K562 (cell line): Measurements from ENCODE around the gene MEGF9. TPM values are rescaled to one million over a fixed set of nuclear protein-coding genes. Genes with fewer than 3 reads are reported as not detected.

Experiments used
- ASH1L ChIP-seq: fragments of 450-650 bp; IDR thresholded peaks from 2 replicates; pipeline ENCODE4 v1.6.1; 2018; ENCODE audit warnings: borderline replicate concordance, mild to moderate bottlenecking, low read depth; ENCODE audit not compliant: partially characterized antibody
- ATF3 ChIP-seq, 2 experiments: fragments of 450-650 bp in 1 of 2; sonication (generic) in 1 of 2; formaldehyde crosslinking in 1 of 2; IDR thresholded peaks in 1 of 2; conservative IDR thresholded peaks in 1 of 2; 2 replicates each; pipeline versions ENCODE4 v1.6.1 to v1.8.1; 2016 to 2023; ENCODE audit warnings: mild to moderate bottlenecking in 2 of 2, moderate library complexity in 2 of 2, inconsistent platforms in 1 of 2, missing genetic modification reagents in 1 of 2
- CBFA2T3 ChIP-seq: fragments of 450-650 bp; IDR thresholded peaks from 2 replicates; pipeline ENCODE4 v1.6.1; 2017
- CEBPZ ChIP-seq: fragments of 150-350 bp; IDR thresholded peaks from 2 replicates; pipeline ENCODE4 v1.6.1; 2014; ENCODE audit warnings: low read depth, mild to moderate bottlenecking, low read length, borderline replicate concordance
- FOSL1 ChIP-seq: fragments of 200-800 bp; sonication (Bioruptor generic); conservative IDR thresholded peaks from 2 replicates; pipeline ENCODE4 v1.6.1; 2016; ENCODE audit warnings: missing genetic modification characterization, missing compliant biosample characterization
- JUN ChIP-seq, 2 experiments: sonication (generic) in 1 of 2; formaldehyde crosslinking in 1 of 2; IDR thresholded peaks; 2 replicates each; pipeline versions ENCODE4 v1.6.1 to v1.8.0; 2012 to 2022; ENCODE audit warnings: borderline replicate concordance in 2 of 2, mild to moderate bottlenecking in 2 of 2, improper control_type of control experiment in 1 of 2, low read depth in 1 of 2, low read length in 1 of 2, missing genetic modification reagents in 1 of 2
- KDM4B ChIP-seq, 2 experiments: fragments of 450-650 bp in 1 of 2; sonication (generic) in 1 of 2; IDR thresholded peaks; 2 replicates each; pipeline ENCODE4 v1.6.1; 2016 to 2017; ENCODE audit warnings: borderline replicate concordance in 2 of 2, antibody characterized with exemption in 1 of 2, low read depth in 1 of 2, mild to moderate bottlenecking in 1 of 2
- MAFF ChIP-seq: IDR thresholded peaks from 2 replicates; pipeline ENCODE4 v1.6.1; 2012; ENCODE audit warnings: low read length, improper control_type of control experiment
- MAFK ChIP-seq: IDR thresholded peaks from 2 replicates; pipeline ENCODE4 v1.6.1; 2011; ENCODE audit warnings: low read length, improper control_type of control experiment
- MEF2A ChIP-seq: IDR thresholded peaks from 2 replicates; pipeline ENCODE4 v1.6.1; 2011; ENCODE audit warnings: low read depth, mild to moderate bottlenecking, low read length, moderate library complexity; ENCODE audit not compliant: control insufficient read depth
- OTX1 ChIP-seq: fragments of 450-650 bp; formaldehyde crosslinking; IDR thresholded peaks from 2 replicates; pipeline ENCODE4 v1.4.0; 2022; ENCODE audit warnings: mild to moderate bottlenecking
- TRIM24 ChIP-seq, 2 experiments: fragments of 450-650 bp; IDR thresholded peaks; 2 replicates each; pipeline ENCODE4 v1.6.1; 2016
- ZNF592 ChIP-seq: fragments of 450-650 bp; IDR thresholded peaks from 2 replicates; pipeline ENCODE4 v1.6.1; 2017; ENCODE audit warnings: antibody characterized with exemption, mild to moderate bottlenecking
- polyA plus RNA-seq, 8 experiments: library from polyadenylated mRNA; depleted of rRNA in 4 of 8; stranded (reverse) in 5 of 8; unstranded in 3 of 8; fragments of >200 nt; fragmentation: Nextera tagmentation in 2 of 8; fragmentation: Illumina TruSeq in 1 of 8; extraction: Ambion mirVana in 2 of 8; extraction: Trizol in 1 of 8; gene quantifications; 2 replicates each; pipeline versions ENCODE4 v1.2.1 to v1.2.3, GENCODE V29; 2011 to 2014; ENCODE audit warnings: inconsistent platforms in 1 of 8, missing spikeins in 1 of 8
- total RNA-seq, 7 experiments: library from RNA; depleted of rRNA in 6 of 7; stranded (reverse); fragments of >200 nt in 6 of 7; fragmentation: Illumina TruSeq in 2 of 7; extraction: Trizol in 2 of 7; gene quantifications; 2 replicates each; pipeline versions ENCODE4 v1.2.1 to v1.2.3, GENCODE V29; 2011 to 2021; ENCODE audit warnings: low replicate concordance in 1 of 7

MEGF9 gene
- total and polyA plus RNA-seq, 9 of the 15 experiments (the other 6 are each of a cell fraction or from before 2014, with no cell fraction given), result 2.1 to 6.2 (median 3.8) TPM

- no peak for TF ChIP-seq CEBPZ
- TF ChIP-seq CBFA2T3, result 0 out of 2 replicates have a peak, but pooled peaks have one; percentile 14
- TF ChIP-seq ATF3 (IDR thresholded peaks at IDR 0.05), result peak; percentile 94
- TF ChIP-seq ATF3 (CRISPR knock-in tag; conservative IDR thresholded peaks at IDR 0.05), result 0 out of 2 replicates have a peak, but pooled peaks have one; percentile 20
- TF ChIP-seq MAFF, result peak; percentile 91
- 0 out of 2 replicates have a peak, but pooled peaks have one; percentile 33 for TF ChIP-seq JUN (IDR thresholded peaks at IDR 0.05; ENCODE audit: borderline replicate concordance, low read depth, low read length)
- no peak for TF ChIP-seq JUN (CRISPR knock-in tag; IDR thresholded peaks at IDR 0.05; ENCODE audit: borderline replicate concordance)
- TF ChIP-seq ASH1L, result no peak
- peak; percentile 56 for TF ChIP-seq FOSL1
- TF ChIP-seq TRIM24 (IDR thresholded peaks at IDR 0.05), result no peak
- no peak for TF ChIP-seq KDM4B (IDR thresholded peaks at IDR 0.05; ENCODE audit: borderline replicate concordance in 2 of 2, low read depth in 1 of 2)
- peak; percentile 62; the same call in 1 of the 2 replicates for TF ChIP-seq ZNF592
- peak; percentile 75 for TF ChIP-seq MEF2A
- peak; percentile 89 for TF ChIP-seq MAFK
- no peak for TF ChIP-seq OTX1 (CRISPR knock-in tag)
Measured at GRCh38 chr9:120642129-120642770, 72.0 kb downstream of the MEGF9 start (continued).
